Parathyroid adenoma (tissue), 2 donors: Measurements from ENCODE around the gene CCL27.
A peak's percentile ranks its signal among the peaks of the same experiment; 100 is the strongest.

Experiments
- H2AFZ ChIP-seq: fragments of 300-600 bp; sonication (generic); one replicate; pipeline ENCODE4 v1.7.0; 2017; ENCODE audit warnings: antibody characterized with exemption, mild to moderate bottlenecking
- H3K27ac ChIP-seq: fragments of 300-600 bp; sonication (generic); one replicate; pipeline ENCODE4 v1.7.0; 2017
- H3K27me3 ChIP-seq: fragments of 300-600 bp; sonication (generic); one replicate; pipeline ENCODE4 v1.7.0; 2017; ENCODE audit warnings: low read length; ENCODE audit not compliant: control insufficient read depth, insufficient read depth
- H3K36me3 ChIP-seq: fragments of 300-600 bp; sonication (generic); one replicate; pipeline ENCODE4 v1.7.0; 2017; ENCODE audit warnings: low read length; ENCODE audit not compliant: control insufficient read depth, insufficient read depth
- H3K4me1 ChIP-seq: fragments of 300-600 bp; sonication (generic); one replicate; pipeline ENCODE4 v1.7.0; 2017; ENCODE audit warnings: control low read depth
- H3K4me2 ChIP-seq: fragments of 300-600 bp; sonication (generic); one replicate; pipeline ENCODE4 v1.7.0; 2017; ENCODE audit warnings: low read length
- H3K4me3 ChIP-seq: fragments of 300-600 bp; sonication (generic); one replicate; pipeline ENCODE4 v1.7.0; 2017; ENCODE audit warnings: low read depth, low read length
- H3K79me2 ChIP-seq: fragments of 300-600 bp; sonication (generic); one replicate; pipeline ENCODE4 v1.7.0; 2017; ENCODE audit warnings: control low read depth
- H3K9ac ChIP-seq: fragments of 300-600 bp; sonication (generic); one replicate; pipeline ENCODE4 v1.7.0; 2017; ENCODE audit warnings: mild to moderate bottlenecking
- H3K9me3 ChIP-seq: fragments of 300-600 bp; sonication (generic); one replicate; pipeline ENCODE4 v1.7.0; 2017; ENCODE audit warnings: low read length; ENCODE audit not compliant: control insufficient read depth
- TF ChIP-seq, protein P1 (sequence below): fragments of 300-600 bp; sonication (generic); IDR thresholded peaks from one replicate; pipeline ENCODE4 v1.7.0; 2017; ENCODE audit warnings: antibody characterized with exemption, mild to moderate bottlenecking
- donor health status: primary hyperparathyroidism.

The CCL27 gene

DNA sequence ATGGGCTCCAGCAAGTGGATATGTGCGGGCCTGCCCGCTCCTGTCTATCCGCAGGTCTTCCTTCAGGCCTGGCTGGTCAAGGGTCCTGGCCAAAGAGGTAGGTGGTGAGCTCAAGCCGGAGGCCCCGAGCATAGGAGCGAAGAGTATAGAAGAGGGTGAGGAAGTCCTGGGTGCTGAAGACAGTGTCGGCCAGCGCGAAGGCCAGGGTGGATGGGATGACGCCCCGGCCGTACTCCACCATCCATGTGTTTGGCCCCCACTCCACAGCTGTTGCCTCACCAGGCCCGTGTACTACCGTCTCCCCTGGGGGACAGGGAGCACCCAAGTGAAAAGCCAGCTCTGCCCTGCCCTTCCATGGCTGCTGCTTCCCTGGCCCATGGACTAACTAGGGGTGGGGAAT lies 26.9 kb downstream of the CCL27 start:
- no peaks in the 10 kb centered on the region for H3K36me3 ChIP-seq
- H3K27ac ChIP-seq: no peak overlapping the region
- no peak overlapping the region for H3K4me2 ChIP-seq
- H3K4me1 ChIP-seq: peaks cover 5% of the 10 kb centered on the region
- TF ChIP-seq, protein P1, sequence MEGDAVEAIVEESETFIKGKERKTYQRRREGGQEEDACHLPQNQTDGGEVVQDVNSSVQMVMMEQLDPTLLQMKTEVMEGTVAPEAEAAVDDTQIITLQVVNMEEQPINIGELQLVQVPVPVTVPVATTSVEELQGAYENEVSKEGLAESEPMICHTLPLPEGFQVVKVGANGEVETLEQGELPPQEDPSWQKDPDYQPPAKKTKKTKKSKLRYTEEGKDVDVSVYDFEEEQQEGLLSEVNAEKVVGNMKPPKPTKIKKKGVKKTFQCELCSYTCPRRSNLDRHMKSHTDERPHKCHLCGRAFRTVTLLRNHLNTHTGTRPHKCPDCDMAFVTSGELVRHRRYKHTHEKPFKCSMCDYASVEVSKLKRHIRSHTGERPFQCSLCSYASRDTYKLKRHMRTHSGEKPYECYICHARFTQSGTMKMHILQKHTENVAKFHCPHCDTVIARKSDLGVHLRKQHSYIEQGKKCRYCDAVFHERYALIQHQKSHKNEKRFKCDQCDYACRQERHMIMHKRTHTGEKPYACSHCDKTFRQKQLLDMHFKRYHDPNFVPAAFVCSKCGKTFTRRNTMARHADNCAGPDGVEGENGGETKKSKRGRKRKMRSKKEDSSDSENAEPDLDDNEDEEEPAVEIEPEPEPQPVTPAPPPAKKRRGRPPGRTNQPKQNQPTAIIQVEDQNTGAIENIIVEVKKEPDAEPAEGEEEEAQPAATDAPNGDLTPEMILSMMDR: no peak
- no peak overlapping the region for H3K4me3 ChIP-seq
- H3K9me3 ChIP-seq: no peaks in the 10 kb centered on the region
- H2AFZ ChIP-seq: no peak overlapping the region
- H3K79me2 ChIP-seq: no peaks in the 10 kb centered on the region
- H3K27me3 ChIP-seq: no peaks in the 10 kb centered on the region
- no peak overlapping the region for H3K9ac ChIP-seq

DNA sequence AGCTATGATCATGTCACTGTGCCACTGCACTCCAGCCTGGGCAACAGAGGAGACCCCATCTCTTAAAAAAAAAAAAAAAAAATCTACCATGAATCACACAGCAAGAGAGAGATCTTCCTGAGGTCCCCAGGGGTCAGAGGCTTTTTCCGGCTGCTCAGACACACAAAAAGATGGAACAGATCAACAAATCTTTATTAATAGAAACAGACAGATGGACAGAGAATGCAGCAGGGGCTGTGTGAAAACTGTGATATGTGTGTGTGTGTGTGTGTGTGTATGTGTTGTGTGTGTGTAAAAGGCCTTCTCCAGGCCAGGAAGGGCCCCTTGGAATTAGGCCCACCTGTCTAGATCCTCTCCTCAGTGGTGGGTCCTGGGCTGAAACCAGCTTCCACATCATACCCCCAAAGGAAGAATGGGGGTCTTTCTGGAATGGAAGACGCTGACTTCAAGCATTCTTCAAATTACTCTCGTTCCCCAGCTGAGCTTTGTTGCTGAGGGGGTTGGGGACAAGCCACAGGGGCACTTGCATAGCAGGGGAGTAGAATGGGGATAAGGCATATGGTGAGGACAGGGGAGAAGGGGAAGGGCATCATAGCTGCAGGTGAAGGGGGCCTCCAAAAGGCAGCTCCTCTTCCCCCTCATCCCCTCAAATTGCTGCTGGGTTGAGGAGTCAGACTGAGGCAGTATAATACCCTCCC lies 27.8 kb downstream of the CCL27 start:
- H3K79me2 ChIP-seq: no peaks in the 10 kb centered on the region
- peaks cover 5% of the 10 kb centered on the region for H3K4me1 ChIP-seq
- H3K4me3 ChIP-seq: no peak overlapping the region
- TF ChIP-seq, protein P1: no peak
- no peaks in the 10 kb centered on the region for H3K36me3 ChIP-seq
- no peak overlapping the region for H3K27ac ChIP-seq
- H3K9me3 ChIP-seq: no peaks in the 10 kb centered on the region
- no peak overlapping the region for H2AFZ ChIP-seq
- H3K9ac ChIP-seq: no peak overlapping the region
- no peaks in the 10 kb centered on the region for H3K27me3 ChIP-seq
- H3K4me2 ChIP-seq: no peak overlapping the region

DNA sequence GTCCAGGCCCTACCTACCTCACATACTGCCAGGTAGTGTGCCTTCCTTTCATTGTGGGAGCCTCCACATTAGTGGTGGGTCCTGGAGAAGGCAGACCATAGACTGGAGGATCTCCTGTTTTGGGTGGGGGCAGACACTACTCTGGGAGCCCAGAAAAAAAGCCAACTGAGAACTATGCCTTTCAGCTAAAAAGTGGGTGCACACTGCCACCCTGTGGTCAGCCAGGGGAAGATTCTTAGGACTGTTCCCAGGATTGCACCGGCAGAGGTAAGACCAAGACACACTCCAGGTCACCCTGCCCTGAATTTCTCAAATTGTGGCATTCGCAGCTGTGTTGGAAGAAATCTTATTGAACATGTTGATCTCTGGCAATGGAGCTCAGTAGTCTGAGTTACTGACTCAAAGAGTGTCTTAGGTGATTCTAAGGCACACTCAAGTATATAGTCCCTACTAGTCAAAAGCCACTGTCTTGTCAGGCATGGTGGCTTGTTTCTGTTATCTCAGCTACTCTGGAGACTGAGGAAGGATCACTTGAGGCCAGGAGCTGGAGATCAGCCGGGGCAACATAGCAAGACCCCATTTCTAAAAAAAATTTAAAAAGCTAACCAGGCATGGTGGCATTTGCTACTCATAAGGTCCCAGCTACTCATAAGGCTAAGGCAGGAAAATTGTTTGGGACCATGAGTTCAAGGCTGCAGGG lies 28.5 kb downstream of the CCL27 start:
- Histone ChIP-seq H3K27me3 (no peaks in the 10 kb centered on the region), H3K4me3 (no peak overlapping the region), H3K4me2 (no peak overlapping the region), H3K9ac (no peak overlapping the region), H3K79me2 (no peaks in the 10 kb centered on the region), H2AFZ (no peak overlapping the region), H3K9me3 (no peaks in the 10 kb centered on the region), H3K27ac (no peak overlapping the region), H3K4me1 (peaks cover 5% of the 10 kb centered on the region), H3K36me3 (no peaks in the 10 kb centered on the region)
- TF ChIP-seq, protein P1: peak; percentile 62

DNA sequence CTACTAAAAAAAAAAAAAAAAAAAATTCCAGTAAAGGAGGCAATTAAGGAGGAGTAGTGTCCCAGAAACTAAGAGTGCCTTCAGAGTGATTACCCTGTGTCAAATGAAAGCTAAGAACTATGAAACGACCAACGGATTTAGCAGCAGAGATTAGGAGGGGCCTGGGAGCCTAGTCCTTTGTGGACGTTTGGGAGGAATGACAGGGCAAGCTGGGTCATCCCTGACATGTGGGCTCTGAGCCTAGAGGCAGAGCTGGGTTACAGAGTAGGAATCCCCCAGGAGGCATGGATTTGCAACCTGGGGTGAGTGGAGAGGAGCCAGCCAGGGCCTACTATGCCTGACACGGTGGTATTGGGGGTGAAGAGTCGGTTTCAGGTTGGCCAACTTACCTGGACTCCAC lies 29.3 kb downstream of the CCL27 start:
- TF ChIP-seq, protein P1: no peak

More for the DNA sequence above, 29.3 kb downstream of the CCL27 start:
- Histone ChIP-seq H3K4me1 (peaks cover 8% of the 10 kb centered on the region), H3K36me3 (no peaks in the 10 kb centered on the region), H3K9ac (no peak overlapping the region), H3K9me3 (no peaks in the 10 kb centered on the region), H3K79me2 (no peaks in the 10 kb centered on the region), H3K27ac (no peak overlapping the region), H2AFZ (no peak overlapping the region), H3K4me3 (no peak overlapping the region), H3K27me3 (no peaks in the 10 kb centered on the region), H3K4me2 (no peak overlapping the region)
